Neural progenitor cell (in vitro differentiated cells): ENCODE measurements around the gene NRP1. TPM values are rescaled to one million over a fixed set of nuclear protein-coding genes. Genes with fewer than 3 reads are reported as not detected.

Experiments used
- DNase-seq: peaks from one replicate; pipeline ENCODE4 v3.0.0-alpha.2; 2016; ENCODE audit warnings: low spot score
- H2AFZ ChIP-seq: fragments of 200-600 bp; sonication (generic); replicated peaks from 2 replicates; pipeline ENCODE4 v1.6.1; 2016; ENCODE audit warnings: antibody characterized with exemption
- H3F3A ChIP-seq: fragments of 200-600 bp; sonication (generic); 2 replicates; pipeline ENCODE4 v1.6.1; 2016; ENCODE audit warnings: antibody characterized with exemption, low read depth
- H3K27ac ChIP-seq: fragments of 200-600 bp; sonication (generic); 2 replicates; pipeline ENCODE4 v1.5.1; 2016; ENCODE audit warnings: mild to moderate bottlenecking
- H3K27me3 ChIP-seq: fragments of 200-600 bp; sonication (generic); 2 replicates; pipeline ENCODE4 v1.6.1; 2016; ENCODE audit warnings: mild to moderate bottlenecking, moderate library complexity
- H3K36me3 ChIP-seq: fragments of 200-600 bp; sonication (generic); 2 replicates; pipeline ENCODE4 v1.5.1; 2016
- H3K4me1 ChIP-seq: fragments of 200-600 bp; sonication (generic); 2 replicates; pipeline ENCODE4 v1.6.1; 2016; ENCODE audit warnings: mixed run types
- H3K4me2 ChIP-seq: fragments of 200-600 bp; sonication (generic); 2 replicates; pipeline ENCODE4 v1.6.1; 2016
- H3K4me3 ChIP-seq: fragments of 200-600 bp; sonication (generic); 2 replicates; pipeline ENCODE4 v1.5.1; 2016
- H3K79me2 ChIP-seq: fragments of 200-600 bp; sonication (generic); 2 replicates; pipeline ENCODE4 v1.6.1; 2016; ENCODE audit warnings: low read depth
- H3K9ac ChIP-seq: fragments of 200-600 bp; sonication (generic); 2 replicates; pipeline ENCODE4 v1.6.1; 2016
- H3K9me3 ChIP-seq: fragments of 200-600 bp; sonication (generic); 2 replicates; pipeline ENCODE4 v1.5.1; 2016; ENCODE audit warnings: low read depth
- H4K20me1 ChIP-seq: fragments of 200-600 bp; sonication (generic); 2 replicates; pipeline ENCODE4 v1.6.1; 2016; ENCODE audit warnings: low read depth
- H3K27ac Mint-ChIP-seq: 3 replicates; pipeline ENCODE4 v1.8.0; 2021; ENCODE audit warnings: mixed read lengths
- H3K27me3 Mint-ChIP-seq: 2 replicates; pipeline ENCODE4 v1.8.0; 2022; ENCODE audit warnings: low read depth, mild to moderate bottlenecking, inconsistent platforms, moderate library complexity, mixed read lengths; ENCODE audit not compliant: insufficient read depth
- H3K36me3 Mint-ChIP-seq: 3 replicates; pipeline ENCODE4 v1.8.0; 2021; ENCODE audit warnings: mixed read lengths
- H3K4me1 Mint-ChIP-seq: 3 replicates; pipeline ENCODE4 v1.8.0; 2021; ENCODE audit warnings: mixed read lengths
- H3K4me3 Mint-ChIP-seq: 3 replicates; pipeline ENCODE4 v1.8.0; 2021; ENCODE audit warnings: mild to moderate bottlenecking, moderate library complexity, mixed read lengths
- H3K9me3 Mint-ChIP-seq: 3 replicates; pipeline ENCODE4 v1.8.0; 2020; ENCODE audit warnings: mixed read lengths
- EZH2 ChIP-seq: fragments of 200-600 bp; sonication (generic); IDR thresholded peaks from 2 replicates; pipeline ENCODE4 v1.6.1; 2017; ENCODE audit warnings: antibody characterized with exemption, mild to moderate bottlenecking, moderate library complexity
- EZH2phosphoT487 ChIP-seq: fragments of 200-600 bp; sonication (generic); IDR thresholded peaks from 2 replicates; pipeline ENCODE4 v1.6.1; 2017; ENCODE audit warnings: antibody characterized with exemption
- total RNA-seq: library from RNA; depleted of rRNA; stranded (reverse); fragments of >200 nt; gene quantifications from 2 replicates; pipeline ENCODE4 v1.2.3, GENCODE V29; 2015; ENCODE audit warnings: low replicate concordance
- TF ChIP-seq, protein P1 (sequence below): fragments of 200-600 bp; sonication (generic); IDR thresholded peaks from 2 replicates; pipeline ENCODE4 v1.5.1; 2017; ENCODE audit warnings: antibody characterized with exemption, mild to moderate bottlenecking

NRP1 gene
- total RNA-seq, 1 donor from 2014 or later, result 1.9 TPM

DNA sequence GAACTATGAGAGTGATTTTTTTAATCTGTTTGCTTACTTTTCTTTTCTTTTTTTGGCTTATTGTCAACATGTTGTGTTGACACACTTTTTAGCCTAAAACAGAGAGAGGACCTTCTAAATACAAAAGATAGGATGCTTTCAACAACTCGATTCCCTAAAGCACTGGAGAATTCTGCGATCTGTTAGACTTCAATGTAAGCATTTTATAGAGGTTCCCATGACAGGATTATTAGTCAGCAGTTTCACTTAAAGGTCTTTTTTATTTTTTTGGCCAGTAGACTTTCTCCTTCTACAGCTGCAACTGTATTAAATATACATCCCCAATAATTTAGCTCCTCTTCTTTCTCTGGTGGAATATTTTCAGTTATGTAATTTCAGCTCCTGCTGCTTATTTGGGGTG is 12.7 kb upstream of the NRP1 start:
- Histone ChIP-seq H3K79me2 (no peaks in the 10 kb centered on the region), H3K36me3 (no peaks in the 10 kb centered on the region), H2AFZ (no peak overlapping the region), H3K4me2 (no peak overlapping the region), H3K9me3 (no peaks in the 10 kb centered on the region), H3K9ac (no peak overlapping the region), H3F3A (no peaks in the 10 kb centered on the region), H3K4me1 (no peaks in the 10 kb centered on the region), H3K27me3 (no peaks in the 10 kb centered on the region), H3K27ac (no peak overlapping the region), H3K4me3 (no peak overlapping the region), H4K20me1 (no peaks in the 10 kb centered on the region)
- TF ChIP-seq EZH2 (no peak), EZH2phosphoT487 (no peak)
- TF ChIP-seq, protein P1, sequence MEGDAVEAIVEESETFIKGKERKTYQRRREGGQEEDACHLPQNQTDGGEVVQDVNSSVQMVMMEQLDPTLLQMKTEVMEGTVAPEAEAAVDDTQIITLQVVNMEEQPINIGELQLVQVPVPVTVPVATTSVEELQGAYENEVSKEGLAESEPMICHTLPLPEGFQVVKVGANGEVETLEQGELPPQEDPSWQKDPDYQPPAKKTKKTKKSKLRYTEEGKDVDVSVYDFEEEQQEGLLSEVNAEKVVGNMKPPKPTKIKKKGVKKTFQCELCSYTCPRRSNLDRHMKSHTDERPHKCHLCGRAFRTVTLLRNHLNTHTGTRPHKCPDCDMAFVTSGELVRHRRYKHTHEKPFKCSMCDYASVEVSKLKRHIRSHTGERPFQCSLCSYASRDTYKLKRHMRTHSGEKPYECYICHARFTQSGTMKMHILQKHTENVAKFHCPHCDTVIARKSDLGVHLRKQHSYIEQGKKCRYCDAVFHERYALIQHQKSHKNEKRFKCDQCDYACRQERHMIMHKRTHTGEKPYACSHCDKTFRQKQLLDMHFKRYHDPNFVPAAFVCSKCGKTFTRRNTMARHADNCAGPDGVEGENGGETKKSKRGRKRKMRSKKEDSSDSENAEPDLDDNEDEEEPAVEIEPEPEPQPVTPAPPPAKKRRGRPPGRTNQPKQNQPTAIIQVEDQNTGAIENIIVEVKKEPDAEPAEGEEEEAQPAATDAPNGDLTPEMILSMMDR, result no peak
- Mint-ChIP-seq H3K9me3 (peaks cover 4% of the 10 kb centered on the region), H3K27me3 (peaks cover 5% of the 10 kb centered on the region), H3K4me1 (peaks cover 10% of the 10 kb centered on the region), H3K36me3 (no peaks in the 10 kb centered on the region), H3K27ac (no peak overlapping the region), H3K4me3 (no peak overlapping the region)
- DNase-seq, result no peak

DNA sequence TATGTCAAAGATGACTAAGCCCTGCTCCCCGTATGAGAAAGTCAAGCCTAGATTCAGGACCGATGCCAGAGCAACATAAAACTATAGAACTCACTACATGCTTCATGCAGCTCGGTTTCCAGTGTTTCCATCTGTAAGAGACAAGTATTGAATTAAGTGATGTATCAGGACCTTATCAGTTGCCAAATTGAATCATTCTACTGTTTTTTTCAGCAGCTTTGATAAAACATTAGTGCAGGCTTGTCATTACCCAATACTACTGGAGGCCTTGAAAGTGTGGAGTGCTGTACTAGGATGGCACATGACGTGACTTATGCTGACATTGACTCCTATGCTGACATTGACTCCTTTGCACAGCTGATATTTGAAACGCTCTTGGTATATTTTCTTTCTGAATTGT is 10.8 kb upstream of the NRP1 start:
- Histone ChIP-seq H3K9ac (no peak overlapping the region), H3K36me3 (no peaks in the 10 kb centered on the region), H3K79me2 (no peaks in the 10 kb centered on the region), H3K9me3 (no peaks in the 10 kb centered on the region), H2AFZ (no peak overlapping the region), H3K27me3 (no peaks in the 10 kb centered on the region), H3K27ac (no peak overlapping the region), H3K4me2 (no peak overlapping the region), H4K20me1 (no peaks in the 10 kb centered on the region), H3K4me3 (no peak overlapping the region), H3K4me1 (no peaks in the 10 kb centered on the region), H3F3A (no peaks in the 10 kb centered on the region)
- TF ChIP-seq, protein P1, result no peak
- TF ChIP-seq EZH2 (no peak), EZH2phosphoT487 (no peak)
- H3K4me1 Mint-ChIP-seq, result peaks cover 21% of the 10 kb centered on the region
- H3K9me3 Mint-ChIP-seq, result peaks cover 4% of the 10 kb centered on the region
- no peak overlapping the region for H3K27ac Mint-ChIP-seq
- H3K36me3 Mint-ChIP-seq, result no peaks in the 10 kb centered on the region
- no peak for DNase-seq
- H3K27me3 Mint-ChIP-seq, result peaks cover 2% of the 10 kb centered on the region
- no peak overlapping the region for H3K4me3 Mint-ChIP-seq

DNA sequence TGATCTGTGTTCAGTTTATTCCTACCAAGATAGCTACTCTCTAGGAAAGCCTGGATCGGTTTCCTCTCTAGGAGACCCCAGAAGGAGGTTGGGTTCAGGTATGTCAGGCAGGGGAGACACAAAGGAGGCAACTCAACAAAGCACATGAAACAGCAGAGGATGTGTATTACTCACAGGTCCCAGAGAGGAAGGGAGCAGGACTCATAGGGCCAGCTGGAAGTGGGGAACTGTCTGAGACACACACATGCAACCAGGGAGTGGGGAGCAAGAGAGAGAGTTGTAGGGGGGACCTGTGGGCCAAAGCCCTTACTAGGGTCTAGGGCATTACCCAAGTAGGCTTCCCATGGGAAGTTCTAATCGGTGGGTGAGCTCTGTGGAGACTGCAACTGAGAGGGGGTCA is 10.2 kb upstream of the NRP1 start:
- Histone ChIP-seq H3K27ac (no peak overlapping the region), H4K20me1 (no peaks in the 10 kb centered on the region), H3K36me3 (no peaks in the 10 kb centered on the region), H3K27me3 (peaks cover 3% of the 10 kb centered on the region), H3F3A (no peaks in the 10 kb centered on the region), H3K4me2 (no peak overlapping the region), H3K4me3 (no peak overlapping the region), H3K4me1 (no peaks in the 10 kb centered on the region), H3K79me2 (no peaks in the 10 kb centered on the region), H3K9me3 (no peaks in the 10 kb centered on the region), H2AFZ (no peak overlapping the region), H3K9ac (no peak overlapping the region)
- H3K27ac Mint-ChIP-seq, result no peak overlapping the region
- H3K27me3 Mint-ChIP-seq, result peaks cover 5% of the 10 kb centered on the region
- H3K4me3 Mint-ChIP-seq, result no peak overlapping the region
- H3K4me1 Mint-ChIP-seq, result peaks cover 21% of the 10 kb centered on the region
- TF ChIP-seq EZH2phosphoT487, result no peak
- TF ChIP-seq EZH2, result no peak
- TF ChIP-seq, protein P1, result no peak
- no peak for DNase-seq
- no peaks in the 10 kb centered on the region for H3K36me3 Mint-ChIP-seq
- H3K9me3 Mint-ChIP-seq, result peaks cover 4% of the 10 kb centered on the region

DNA sequence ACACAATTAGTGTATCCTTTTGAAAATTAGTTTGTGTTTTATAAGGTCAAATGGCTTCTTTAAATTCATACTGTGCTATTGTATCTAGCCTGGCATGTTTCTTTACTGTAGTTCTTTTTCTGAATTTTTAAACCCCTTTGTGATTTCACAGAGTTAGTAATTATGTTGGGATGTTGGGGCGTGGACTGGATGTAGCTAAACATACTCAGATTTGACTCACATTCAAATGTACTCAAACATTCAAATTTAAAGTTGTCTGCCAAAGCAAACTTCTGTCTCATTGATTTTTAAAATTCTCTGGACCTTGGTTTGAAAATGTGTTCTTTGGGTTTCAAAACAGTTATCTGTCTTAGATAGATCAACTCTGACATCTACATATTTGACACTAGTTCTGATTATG is 7.2 kb upstream of the NRP1 start:
- peaks cover 5% of the 10 kb centered on the region for H3K4me1 ChIP-seq
- no peaks in the 10 kb centered on the region for H3K79me2 ChIP-seq
- Mint-ChIP-seq H3K9me3 (peaks cover 4% of the 10 kb centered on the region), H3K4me1 (peaks cover 24% of the 10 kb centered on the region), H3K27ac (no peak overlapping the region), H3K27me3 (peaks cover 9% of the 10 kb centered on the region), H3K36me3 (no peaks in the 10 kb centered on the region), H3K4me3 (no peak overlapping the region)
- no peak overlapping the region for H3K9ac ChIP-seq
- no peak for DNase-seq
- no peaks in the 10 kb centered on the region for H3K36me3 ChIP-seq
- no peak overlapping the region for H3K4me2 ChIP-seq
- no peak overlapping the region for H3K4me3 ChIP-seq
- no peak overlapping the region for H3K27ac ChIP-seq
- no peaks in the 10 kb centered on the region for H4K20me1 ChIP-seq
- H3K9me3 ChIP-seq, result no peaks in the 10 kb centered on the region
- H2AFZ ChIP-seq, result no peak overlapping the region
- H3K27me3 ChIP-seq, result peaks cover 34% of the 10 kb centered on the region
- H3F3A ChIP-seq, result peaks cover 7% of the 10 kb centered on the region
- TF ChIP-seq, protein P1, result no peak
- TF ChIP-seq EZH2 (no peak), EZH2phosphoT487 (no peak)
